Spleen (tissue), 11 donors: ENCODE results near the gene RBFOX1. TPM values are rescaled to one million over a fixed set of nuclear protein-coding genes. Genes with fewer than 3 reads are reported as not detected.

Experiments used
- DNase-seq: peaks from one replicate; pipeline ENCODE4 v3.0.0-alpha.2; 2020
- H3K27ac ChIP-seq, 8 donors: fragments of 200-600 bp; sonication (generic) in 7 of 8; 1 replicate in 4 of 8; 2 replicates in 4 of 8; pipeline versions ENCODE4 v1.5.0 to v1.8.0; 2016 to 2021; ENCODE audit warnings: inconsistent platforms in 4 of 8, mild to moderate bottlenecking in 4 of 8, moderate library complexity in 1 of 8
- H3K27me3 ChIP-seq, 7 donors: fragments of 200-600 bp; sonication (generic) in 6 of 7; replicated peaks in 1 of 7; 1 replicate in 4 of 7; 2 replicates in 3 of 7; pipeline versions ENCODE4 v1.5.0 to v1.8.0; 2016 to 2021; ENCODE audit warnings: inconsistent platforms in 3 of 7, mild to moderate bottlenecking in 1 of 7
- H3K36me3 ChIP-seq, 6 donors: fragments of 200-600 bp; sonication (generic) in 5 of 6; 1 replicate in 4 of 6; 2 replicates in 2 of 6; pipeline versions ENCODE4 v1.5.0 to v1.8.0; 2016 to 2021; ENCODE audit warnings: inconsistent platforms in 2 of 6
- H3K4me1 ChIP-seq, 6 donors: fragments of 200-600 bp; sonication (generic) in 5 of 6; 1 replicate in 3 of 6; 2 replicates in 3 of 6; pipeline versions ENCODE4 v1.5.0 to v1.8.0; 2016 to 2021; ENCODE audit warnings: inconsistent platforms in 3 of 6
- H3K4me3 ChIP-seq, 8 donors: fragments of 200-600 bp; sonication (generic) in 7 of 8; 1 replicate in 4 of 8; 2 replicates in 4 of 8; pipeline versions ENCODE4 v1.5.0 to v1.8.0; 2016 to 2021; ENCODE audit warnings: inconsistent platforms in 4 of 8, mild to moderate bottlenecking in 4 of 8, moderate library complexity in 2 of 8
- H3K9me3 ChIP-seq, 8 donors: fragments of 200-600 bp; sonication (generic) in 7 of 8; 1 replicate in 4 of 8; 2 replicates in 4 of 8; pipeline versions ENCODE4 v1.5.0 to v1.8.0; 2016 to 2021; ENCODE audit warnings: inconsistent platforms in 4 of 8
- POLR2A ChIP-seq, 3 donors: fragments of 450-650 bp; IDR thresholded peaks; one replicate each; pipeline ENCODE4 v1.5.1; 2017; ENCODE audit warnings: antibody characterized with exemption in 3 of 3, mild to moderate bottlenecking in 1 of 3
- POLR2AphosphoS5 ChIP-seq, 3 donors: sonication (generic); formaldehyde crosslinking; IDR thresholded peaks; one replicate each; pipeline ENCODE4 v1.5.1; 2017; ENCODE audit warnings: antibody characterized with exemption in 3 of 3
- WGBS, 5 donors: extraction: QIAGEN DNeasy Blood & Tissue Kit in 3 of 5; methylation state at CpG; one replicate each; pipeline versions ENCODE4 v1.1.5 to v1.1.7; 2013 to 2018; 5-methylcytosine and 5-hydroxymethylcytosine counted together
- intact Hi-C: fragments of 100-400 bp; cut with DNase I; formaldehyde crosslinking; loops from one replicate; pipeline ENCODE4 v1.15.0; 2023; ENCODE audit warnings: low total_unique reads
- polyA plus RNA-seq, 3 donors: library from polyadenylated mRNA; stranded (reverse); fragments of 200-250 nt; gene quantifications; one replicate each; pipeline ENCODE4 v1.2.1, GENCODE V29; 2013
- total RNA-seq, 7 donors: library from RNA; depleted of rRNA in 3 of 7; stranded (reverse); fragments of >200 nt in 3 of 7; fragmentation: NEBNext Ultra II Directional in 4 of 7; extraction: Animal tissue kit (Norgen Biotek cat#: 25700) in 4 of 7; gene quantifications; one replicate each; pipeline versions ENCODE4 v1.1.0 to v1.2.1, GENCODE V29; 2016 to 2021
- TF ChIP-seq, protein P1 (sequence below), 11 experiments: fragments of 200-600 bp in 7 of 11; fragments of 450-650 bp in 4 of 11; sonication (generic) in 4 of 11; IDR thresholded peaks in 8 of 11; conservative IDR thresholded peaks in 3 of 11; 1 replicate in 7 of 11; 2 replicates in 4 of 11; pipeline versions ENCODE4 v1.4.0 to v1.8.0; 2016 to 2021; ENCODE audit warnings: antibody characterized with exemption in 11 of 11, inconsistent platforms in 4 of 11, mild to moderate bottlenecking in 1 of 11
- donor health status: healthy with polysubstance abuse.
- donor health status: DM: no; HTN: no; CAD: no; lungs with moderate emphysema.
- donor health status: DM: no; HTN: no; CAD: no.
- donor health status: Bipolar disorder and iron deficiency.
- donor health status: healthy.
- donor health status: DM: no; HTN: no; CAD: no.
- donor health status: DM: yes; HTN: yes; CAD: no.

RBFOX1 gene
- total and polyA plus RNA-seq, 10 donors = 0.07 to 0.13 TPM; not detected in 8

DNA sequence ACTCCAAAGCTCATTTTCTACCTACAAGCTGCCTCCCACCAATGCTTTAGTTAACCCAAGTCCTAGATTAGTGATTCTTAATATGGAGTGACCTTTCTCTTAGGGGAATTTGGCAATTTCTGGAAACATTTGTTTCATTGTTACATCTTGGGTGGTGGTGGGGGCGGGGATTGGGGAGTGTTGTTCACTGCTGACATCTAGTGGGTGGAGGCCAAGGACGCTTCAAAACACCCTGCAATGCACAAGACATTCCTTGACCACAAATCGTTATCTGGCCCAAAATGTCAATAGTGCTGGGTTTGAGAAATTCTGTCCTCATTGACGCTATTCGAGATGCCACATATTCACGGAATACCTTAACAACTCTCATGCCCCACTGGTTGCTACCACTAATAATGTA is 282.9 kb downstream of the RBFOX1 start:
- no peaks in the 10 kb centered on the region for H3K27me3 ChIP-seq
- no peak overlapping the region for H3K4me3 ChIP-seq
- no peaks in the 10 kb centered on the region for H3K4me1 ChIP-seq
- H3K36me3 ChIP-seq = no peaks in the 10 kb centered on the region
- intact Hi-C loops = no loop called here
- peaks cover 0 to 8% (median 5%) of the 10 kb centered on the region in 8 donors for H3K9me3 ChIP-seq
- WGBS, 5 donors = 79 to 95% (median 90%) methylated on average over 6 of the region's 6 CpGs
- TF ChIP-seq POLR2AphosphoS5 (IDR thresholded peaks at IDR 0.05) (no peak), POLR2A (IDR thresholded peaks at IDR 0.05) (no peak)
- TF ChIP-seq, protein P1, sequence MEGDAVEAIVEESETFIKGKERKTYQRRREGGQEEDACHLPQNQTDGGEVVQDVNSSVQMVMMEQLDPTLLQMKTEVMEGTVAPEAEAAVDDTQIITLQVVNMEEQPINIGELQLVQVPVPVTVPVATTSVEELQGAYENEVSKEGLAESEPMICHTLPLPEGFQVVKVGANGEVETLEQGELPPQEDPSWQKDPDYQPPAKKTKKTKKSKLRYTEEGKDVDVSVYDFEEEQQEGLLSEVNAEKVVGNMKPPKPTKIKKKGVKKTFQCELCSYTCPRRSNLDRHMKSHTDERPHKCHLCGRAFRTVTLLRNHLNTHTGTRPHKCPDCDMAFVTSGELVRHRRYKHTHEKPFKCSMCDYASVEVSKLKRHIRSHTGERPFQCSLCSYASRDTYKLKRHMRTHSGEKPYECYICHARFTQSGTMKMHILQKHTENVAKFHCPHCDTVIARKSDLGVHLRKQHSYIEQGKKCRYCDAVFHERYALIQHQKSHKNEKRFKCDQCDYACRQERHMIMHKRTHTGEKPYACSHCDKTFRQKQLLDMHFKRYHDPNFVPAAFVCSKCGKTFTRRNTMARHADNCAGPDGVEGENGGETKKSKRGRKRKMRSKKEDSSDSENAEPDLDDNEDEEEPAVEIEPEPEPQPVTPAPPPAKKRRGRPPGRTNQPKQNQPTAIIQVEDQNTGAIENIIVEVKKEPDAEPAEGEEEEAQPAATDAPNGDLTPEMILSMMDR (IDR thresholded peaks at IDR 0.05 in 8 of 11, conservative IDR thresholded peaks at IDR 0.05 in 3 of 11) = no peak
- H3K27ac ChIP-seq = no peak overlapping the region
- no peak for DNase-seq

DNA sequence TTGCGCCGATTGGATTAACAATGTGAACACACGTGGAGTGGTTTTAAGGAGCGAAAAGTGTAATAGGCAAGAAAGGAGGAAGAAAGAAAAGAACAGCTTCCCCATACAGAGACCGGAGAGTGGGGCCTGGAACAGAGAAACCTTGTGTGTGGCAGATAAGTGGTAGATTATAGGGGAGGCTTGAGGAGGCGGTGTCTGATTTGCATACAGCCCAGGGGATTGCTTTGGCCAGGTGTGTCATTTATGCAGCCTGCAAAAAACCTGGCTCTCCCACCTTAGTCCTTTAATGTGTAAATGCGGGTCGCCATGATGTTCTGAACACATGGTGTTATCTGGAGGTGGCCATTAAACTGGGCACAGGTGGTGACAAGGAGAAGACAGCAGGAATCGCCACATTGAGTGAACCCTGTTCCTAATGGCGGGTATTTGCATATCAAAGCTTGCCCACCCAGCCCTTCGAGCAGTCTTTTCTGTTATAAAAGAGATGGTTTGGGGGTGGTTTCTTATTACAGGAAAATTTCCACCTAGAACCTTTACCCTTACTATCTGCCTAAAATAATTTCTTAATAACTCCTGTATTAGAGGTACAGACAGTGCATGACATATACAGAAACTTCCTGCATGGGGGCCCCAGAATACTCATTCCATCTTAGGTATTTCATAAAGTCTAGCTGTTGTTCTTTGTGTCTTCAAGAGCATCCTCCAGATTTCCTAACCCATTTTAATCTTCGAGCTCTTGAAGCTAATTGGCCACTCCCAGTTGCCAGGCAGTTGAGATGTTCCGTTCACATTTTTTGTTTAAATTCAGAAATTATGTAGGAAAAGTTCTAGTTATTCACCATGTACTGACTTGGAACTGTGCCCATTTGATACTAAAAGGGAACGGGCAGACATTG is 292.5 kb downstream of the RBFOX1 start:
- intact Hi-C loops = no loop called here
- H3K36me3 ChIP-seq = no peaks in the 10 kb centered on the region
- DNase-seq = no peak
- H3K4me3 ChIP-seq = no peak overlapping the region
- no peak overlapping the region for H3K27ac ChIP-seq
- 75 to 83% (median 79%) methylated on average over 14 of the region's 14 CpGs for WGBS, 5 donors
- H3K27me3 ChIP-seq = no peaks in the 10 kb centered on the region
- H3K9me3 ChIP-seq = peaks cover 0 to 24% (median 3%) of the 10 kb centered on the region in 8 donors
- no peak for TF ChIP-seq POLR2A (IDR thresholded peaks at IDR 0.05)
- TF ChIP-seq, protein P1 (IDR thresholded peaks at IDR 0.05 in 8 of 11, conservative IDR thresholded peaks at IDR 0.05 in 3 of 11) = no peak
- no peak for TF ChIP-seq POLR2AphosphoS5 (IDR thresholded peaks at IDR 0.05)
- no peaks in the 10 kb centered on the region for H3K4me1 ChIP-seq

DNA sequence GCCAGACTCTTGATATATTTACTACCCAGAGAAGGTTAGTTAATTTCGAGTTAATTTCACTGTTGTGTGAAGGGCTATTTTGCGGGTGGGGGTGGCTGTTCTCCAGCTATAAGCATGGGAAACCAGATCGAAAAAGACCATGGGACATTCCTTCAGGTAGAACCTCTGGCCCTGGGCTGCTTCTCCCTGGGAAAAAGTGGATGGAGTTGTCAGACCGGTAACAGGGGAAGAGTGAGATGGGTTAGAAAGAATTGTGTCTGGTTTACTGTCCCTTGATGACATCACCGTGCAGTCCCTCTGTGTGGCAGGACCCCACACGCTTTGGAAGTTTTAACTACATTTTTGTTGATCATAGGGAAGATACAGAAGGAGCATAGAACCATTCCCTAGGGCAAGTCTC is 296.3 kb downstream of the RBFOX1 start:
- H3K27ac ChIP-seq = no peak overlapping the region
- no peaks in the 10 kb centered on the region for H3K4me1 ChIP-seq
- intact Hi-C loops = no loop called here
- WGBS, 5 donors = 76 to 91% (median 83%) methylated on average over 6 of the region's 6 CpGs
- DNase-seq = no peak
- H3K27me3 ChIP-seq = no peaks in the 10 kb centered on the region
- no peak overlapping the region for H3K4me3 ChIP-seq
- TF ChIP-seq POLR2A (IDR thresholded peaks at IDR 0.05) (no peak), POLR2AphosphoS5 (IDR thresholded peaks at IDR 0.05) (no peak)
- TF ChIP-seq, protein P1 (IDR thresholded peaks at IDR 0.05 in 8 of 11, conservative IDR thresholded peaks at IDR 0.05 in 3 of 11) = no peak
- peaks cover 0 to 35% (median 3%) of the 10 kb centered on the region in 8 donors for H3K9me3 ChIP-seq
- H3K36me3 ChIP-seq = no peaks in the 10 kb centered on the region

DNA sequence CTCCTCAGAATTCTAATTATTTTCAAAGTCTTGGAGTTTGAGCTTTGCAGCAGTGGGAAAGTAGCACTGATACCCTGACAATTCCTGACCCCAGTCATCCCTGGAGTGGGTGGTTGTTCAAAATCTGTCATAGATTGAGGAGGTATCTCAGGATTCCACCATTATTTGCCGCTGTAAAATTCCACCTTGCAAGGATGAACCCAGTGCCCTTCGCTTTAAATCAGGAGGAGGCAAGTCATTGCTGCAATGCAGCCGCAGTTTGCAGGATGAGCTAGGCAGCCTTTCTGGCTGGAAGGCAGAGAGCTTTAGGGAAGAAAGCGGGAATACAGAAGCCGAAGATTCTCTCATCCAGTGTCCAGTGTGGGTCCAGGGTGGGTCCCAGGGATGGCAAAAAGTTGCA is 296.9 kb downstream of the RBFOX1 start:
- WGBS, 5 donors = 90 to 96% (median 92%) methylated on average over 5 of the region's 5 CpGs
- no peak overlapping the region for H3K4me3 ChIP-seq
- no peaks in the 10 kb centered on the region for H3K27me3 ChIP-seq
- H3K27ac ChIP-seq = no peak overlapping the region
- H3K9me3 ChIP-seq = peaks cover 0 to 35% (median 3%) of the 10 kb centered on the region in 8 donors
- TF ChIP-seq POLR2AphosphoS5 (IDR thresholded peaks at IDR 0.05) (no peak), POLR2A (IDR thresholded peaks at IDR 0.05) (no peak)
- TF ChIP-seq, protein P1 (IDR thresholded peaks at IDR 0.05 in 8 of 11, conservative IDR thresholded peaks at IDR 0.05 in 3 of 11) = no peak
- no peak for DNase-seq
- intact Hi-C loops = no loop called here
- H3K36me3 ChIP-seq = no peaks in the 10 kb centered on the region
- H3K4me1 ChIP-seq = no peaks in the 10 kb centered on the region
